KMS-11 (cell line): ENCODE measurements around the gene CCSER1.

Experiments used
- H2AFZ ChIP-seq: fragments of 200-600 bp; sonication (generic); 2 replicates; pipeline ENCODE4 v1.6.1; 2016; ENCODE audit warnings: antibody characterized with exemption, mixed run types, low read depth
- H3K27ac ChIP-seq: fragments of 200-600 bp; sonication (generic); 2 replicates; pipeline ENCODE4 v1.6.1; 2016; ENCODE audit warnings: mild to moderate bottlenecking, mixed run types
- H3K27me3 ChIP-seq: fragments of 200-600 bp; sonication (generic); 2 replicates; pipeline ENCODE4 v1.6.1; 2017; ENCODE audit warnings: mild to moderate bottlenecking, low read depth, mixed run types, moderate library complexity; ENCODE audit not compliant: insufficient read depth
- H3K36me3 ChIP-seq: fragments of 200-600 bp; sonication (generic); 2 replicates; pipeline ENCODE4 v1.6.1; 2017; ENCODE audit warnings: mild to moderate bottlenecking, mixed run types; ENCODE audit not compliant: insufficient read depth
- H3K4me1 ChIP-seq: fragments of 200-600 bp; sonication (generic); 2 replicates; pipeline ENCODE4 v1.6.1; 2016; ENCODE audit warnings: mild to moderate bottlenecking, low read depth, mixed run types; ENCODE audit not compliant: poor library complexity, severe bottlenecking
- H3K4me2 ChIP-seq: fragments of 200-600 bp; sonication (generic); 2 replicates; pipeline ENCODE4 v1.7.0; 2016; ENCODE audit warnings: mild to moderate bottlenecking, mixed run types
- H3K4me3 ChIP-seq: fragments of 200-600 bp; sonication (generic); IDR thresholded peaks from 2 replicates; pipeline ENCODE4 v1.6.1; 2017; ENCODE audit warnings: low read depth, low read length, mixed read lengths; ENCODE audit not compliant: insufficient read depth
- H3K79me2 ChIP-seq: fragments of 200-600 bp; sonication (generic); 2 replicates; pipeline ENCODE4 v1.6.1; 2016; ENCODE audit warnings: low read depth, mixed run types; ENCODE audit not compliant: insufficient read depth
- H3K9ac ChIP-seq: fragments of 200-600 bp; sonication (generic); 2 replicates; pipeline ENCODE4 v1.6.1; 2016; ENCODE audit warnings: mild to moderate bottlenecking, mixed run types
- H4K20me1 ChIP-seq: fragments of 200-600 bp; sonication (generic); 2 replicates; pipeline ENCODE4 v1.6.1; 2016; ENCODE audit warnings: mild to moderate bottlenecking, mixed run types; ENCODE audit not compliant: insufficient read depth
- CTCF ChIP-seq: fragments of 200-600 bp; sonication (generic); conservative IDR thresholded peaks from 2 replicates; pipeline ENCODE4 v1.6.1; 2017; ENCODE audit warnings: low read depth, mild to moderate bottlenecking, antibody characterized with exemption, low read length, moderate library complexity, mixed read lengths

The CCSER1 gene

GRCh38 chr4:90449626-90450025, 322.4 kb downstream of the CCSER1 start:
- no peak overlapping the region for H3K4me2 ChIP-seq
- TF ChIP-seq CTCF: no peak
- peaks cover 4% of the 10 kb centered on the region for H3K4me1 ChIP-seq
- H3K27ac ChIP-seq: no peak overlapping the region
- H3K27me3 ChIP-seq: no peaks in the 10 kb centered on the region
- no peaks in the 10 kb centered on the region for H3K36me3 ChIP-seq
- no peaks in the 10 kb centered on the region for H3K79me2 ChIP-seq
- H2AFZ ChIP-seq: no peak overlapping the region
- no peak overlapping the region for H3K9ac ChIP-seq
- no peak overlapping the region for H3K4me3 ChIP-seq
- no peaks in the 10 kb centered on the region for H4K20me1 ChIP-seq

- no peak overlapping the region for H3K27ac ChIP-seq
- H4K20me1 ChIP-seq: no peaks in the 10 kb centered on the region
- no peak overlapping the region for H3K4me2 ChIP-seq
- no peaks in the 10 kb centered on the region for H3K4me1 ChIP-seq
- no peak overlapping the region for H3K9ac ChIP-seq
- H3K79me2 ChIP-seq: no peaks in the 10 kb centered on the region
- no peaks in the 10 kb centered on the region for H3K27me3 ChIP-seq
- no peaks in the 10 kb centered on the region for H3K36me3 ChIP-seq
- H2AFZ ChIP-seq: no peak overlapping the region
- H3K4me3 ChIP-seq: no peak overlapping the region
- no peak for TF ChIP-seq CTCF
These were observed 329.7 kb downstream of the CCSER1 start for GRCh38 chr4:90456891-90457290.

- H3K4me3 ChIP-seq: no peak overlapping the region
- H3K27me3 ChIP-seq: no peaks in the 10 kb centered on the region
- no peaks in the 10 kb centered on the region for H3K4me1 ChIP-seq
- H3K79me2 ChIP-seq: no peaks in the 10 kb centered on the region
- no peak for TF ChIP-seq CTCF
- H3K36me3 ChIP-seq: no peaks in the 10 kb centered on the region
- H2AFZ ChIP-seq: no peak overlapping the region
- H3K27ac ChIP-seq: no peak overlapping the region
- H4K20me1 ChIP-seq: no peaks in the 10 kb centered on the region
- no peak overlapping the region for H3K9ac ChIP-seq
- H3K4me2 ChIP-seq: no peak overlapping the region
These were observed 330.6 kb downstream of the CCSER1 start for GRCh38 chr4:90457817-90458216.

GRCh38 chr4:90458576-90458975, 331.4 kb downstream of the CCSER1 start:
- Histone ChIP-seq H3K36me3 (no peaks in the 10 kb centered on the region), H3K4me3 (no peak overlapping the region), H4K20me1 (no peaks in the 10 kb centered on the region), H3K27ac (no peak overlapping the region), H3K27me3 (no peaks in the 10 kb centered on the region), H3K79me2 (no peaks in the 10 kb centered on the region), H3K4me1 (no peaks in the 10 kb centered on the region), H2AFZ (no peak overlapping the region), H3K4me2 (no peak overlapping the region), H3K9ac (no peak overlapping the region)
- no peak for TF ChIP-seq CTCF
